Omental fat pad (tissue), 4 donors: Measurements from ENCODE around the gene KDM7A. TPM values are rescaled to one million over a fixed set of nuclear protein-coding genes. Genes with fewer than 3 reads are reported as not detected.

Experiments
- ATAC-seq: fragments of 150-250 bp; one replicate; pipeline ENCODE4 v1.9.1; 2016; ENCODE audit warnings: mild to moderate bottlenecking, moderate library complexity; ENCODE audit not compliant: low FRiP score
- DNase-seq: peaks from one replicate; pipeline ENCODE4 v3.0.0-alpha.2; 2019; ENCODE audit warnings: low spot score
- total RNA-seq, 4 donors: library from RNA; depleted of rRNA; stranded (reverse); fragments of >200 nt; gene quantifications; one replicate each; pipeline ENCODE4 v1.1.0, GENCODE V29; 2016
- TF ChIP-seq, protein P1 (sequence below), 3 donors: fragments of 450-650 bp; IDR thresholded peaks; one replicate each; pipeline ENCODE4 v1.5.1; 2016 to 2017; ENCODE audit warnings: antibody characterized with exemption in 3 of 3, mild to moderate bottlenecking in 3 of 3, moderate library complexity in 2 of 3

KDM7A gene
- total RNA-seq, 4 donors from 2014 or later, result 16.8 to 33.7 (median 19.2) TPM

DNA sequence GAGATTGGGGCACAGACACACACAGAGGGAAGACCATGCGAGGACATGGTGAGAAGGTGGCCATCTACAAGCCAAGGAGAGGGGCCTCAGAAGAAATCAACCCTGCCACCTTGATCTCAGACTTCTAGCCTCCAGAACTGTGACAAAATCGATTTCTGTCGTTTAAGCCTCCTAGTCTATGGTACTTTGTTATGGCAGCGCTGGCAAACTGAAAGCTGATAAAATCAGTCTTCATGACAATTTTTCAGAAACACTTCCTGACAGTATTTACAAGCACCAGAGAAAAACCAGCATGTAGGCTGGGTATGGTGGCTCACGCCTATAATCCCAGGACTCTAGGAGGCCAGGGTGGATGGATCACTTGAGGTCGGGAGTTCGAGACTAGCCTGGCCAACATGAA, 118.3 kb downstream of the KDM7A start:
- no peak for ATAC-seq
- TF ChIP-seq, protein P1, sequence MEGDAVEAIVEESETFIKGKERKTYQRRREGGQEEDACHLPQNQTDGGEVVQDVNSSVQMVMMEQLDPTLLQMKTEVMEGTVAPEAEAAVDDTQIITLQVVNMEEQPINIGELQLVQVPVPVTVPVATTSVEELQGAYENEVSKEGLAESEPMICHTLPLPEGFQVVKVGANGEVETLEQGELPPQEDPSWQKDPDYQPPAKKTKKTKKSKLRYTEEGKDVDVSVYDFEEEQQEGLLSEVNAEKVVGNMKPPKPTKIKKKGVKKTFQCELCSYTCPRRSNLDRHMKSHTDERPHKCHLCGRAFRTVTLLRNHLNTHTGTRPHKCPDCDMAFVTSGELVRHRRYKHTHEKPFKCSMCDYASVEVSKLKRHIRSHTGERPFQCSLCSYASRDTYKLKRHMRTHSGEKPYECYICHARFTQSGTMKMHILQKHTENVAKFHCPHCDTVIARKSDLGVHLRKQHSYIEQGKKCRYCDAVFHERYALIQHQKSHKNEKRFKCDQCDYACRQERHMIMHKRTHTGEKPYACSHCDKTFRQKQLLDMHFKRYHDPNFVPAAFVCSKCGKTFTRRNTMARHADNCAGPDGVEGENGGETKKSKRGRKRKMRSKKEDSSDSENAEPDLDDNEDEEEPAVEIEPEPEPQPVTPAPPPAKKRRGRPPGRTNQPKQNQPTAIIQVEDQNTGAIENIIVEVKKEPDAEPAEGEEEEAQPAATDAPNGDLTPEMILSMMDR (IDR thresholded peaks at IDR 0.05), result no peak
- DNase-seq, result no peak

DNA sequence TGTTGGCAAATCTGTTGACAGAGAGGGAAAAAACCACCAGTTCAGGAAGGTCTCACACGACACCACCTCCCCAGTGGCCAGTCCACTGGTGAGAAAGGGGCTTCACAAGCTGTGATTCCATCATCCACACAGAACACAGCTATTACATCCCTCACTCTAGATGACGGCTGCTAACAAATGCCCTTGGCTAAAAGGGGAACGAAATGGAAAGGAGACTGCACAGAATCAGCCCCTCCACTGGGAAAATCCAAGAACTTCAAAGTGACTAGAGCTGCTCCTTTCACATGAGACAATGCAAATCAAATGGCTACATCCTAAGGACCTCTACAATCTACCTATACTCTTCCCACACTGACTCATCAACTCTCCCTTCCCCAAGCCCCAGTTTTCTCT, 119.6 kb downstream of the KDM7A start:
- ATAC-seq (no peak), DNase-seq (no peak)
- TF ChIP-seq, protein P1 (IDR thresholded peaks at IDR 0.05), result no peak

DNA sequence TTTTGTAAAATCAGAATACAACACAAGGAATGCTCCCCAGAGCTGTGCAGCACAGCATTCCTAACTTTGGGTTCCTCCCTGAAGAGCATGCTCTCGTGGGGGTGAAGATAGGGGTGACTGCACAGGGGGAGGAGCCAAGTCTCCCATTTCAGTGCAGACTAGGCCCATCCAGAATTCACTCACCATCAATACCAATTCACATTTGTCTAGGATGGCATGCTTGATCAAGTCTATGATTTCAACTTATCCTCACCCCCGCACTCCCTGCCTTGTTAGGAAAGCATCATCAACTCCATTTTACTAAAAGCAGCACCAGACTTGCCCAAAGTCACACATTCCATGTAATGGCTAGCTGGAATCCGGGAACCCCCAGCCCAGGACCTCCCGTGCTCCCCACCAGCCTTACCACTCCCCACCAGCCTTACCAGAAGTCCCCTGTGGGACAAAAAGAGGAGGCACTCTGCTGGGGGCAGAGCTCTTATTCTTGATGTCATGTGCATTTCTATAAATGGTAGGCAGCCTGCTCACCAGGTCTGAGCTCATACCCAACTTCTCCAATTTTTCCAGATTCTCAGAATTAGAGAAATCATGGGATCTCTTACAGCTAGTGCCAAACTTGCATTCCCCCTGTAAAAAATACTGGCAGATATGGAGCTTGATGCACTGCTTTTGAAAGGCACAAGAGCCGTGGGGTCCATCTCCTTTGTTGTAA, 120.2 kb downstream of the KDM7A start:
- ATAC-seq (no peak), DNase-seq (no peak)
- TF ChIP-seq, protein P1 (IDR thresholded peaks at IDR 0.05), result no peak

DNA sequence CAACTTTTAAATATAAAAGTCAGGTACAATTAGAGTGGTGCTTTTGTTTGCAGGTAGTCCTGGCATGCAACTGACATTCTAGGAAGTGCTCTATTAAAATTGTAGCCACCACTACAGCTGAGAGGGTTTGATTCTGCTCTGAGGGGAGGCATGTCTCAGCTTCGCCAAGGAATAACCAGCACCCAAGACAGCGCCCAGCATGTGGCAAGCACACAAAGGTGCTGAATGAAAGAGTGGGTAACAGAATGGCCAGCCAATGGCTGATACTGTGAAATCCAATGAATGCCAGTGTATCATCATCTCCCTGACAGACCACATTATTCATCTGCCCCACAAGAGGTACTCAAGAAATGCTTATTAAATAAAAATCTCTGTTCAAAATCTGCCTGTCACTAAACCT, 121.0 kb downstream of the KDM7A start:
- TF ChIP-seq, protein P1 (IDR thresholded peaks at IDR 0.05), result no peak
- ATAC-seq (no peak), DNase-seq (no peak)

DNA sequence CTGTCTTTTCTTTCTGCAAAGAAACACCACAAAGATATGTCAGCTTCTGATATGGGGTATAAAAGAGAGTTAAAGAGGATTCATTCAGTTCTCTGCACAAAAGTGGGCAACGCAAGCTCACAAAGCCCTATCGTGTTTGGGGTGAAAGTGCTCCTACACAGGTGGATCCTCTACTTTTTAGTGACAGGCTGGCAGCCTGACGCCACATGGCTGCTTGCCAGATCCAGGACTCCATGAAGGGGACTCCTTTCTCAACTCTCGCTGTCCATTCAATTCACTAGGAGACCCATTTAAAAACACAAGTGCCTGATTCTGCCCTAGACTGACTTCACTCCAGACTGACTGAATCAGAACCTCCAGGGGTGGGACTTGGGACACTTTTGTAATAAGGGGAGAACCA, 122.0 kb downstream of the KDM7A start:
- TF ChIP-seq, protein P1 (IDR thresholded peaks at IDR 0.05), result no peak
- ATAC-seq (no peak), DNase-seq (no peak)

DNA sequence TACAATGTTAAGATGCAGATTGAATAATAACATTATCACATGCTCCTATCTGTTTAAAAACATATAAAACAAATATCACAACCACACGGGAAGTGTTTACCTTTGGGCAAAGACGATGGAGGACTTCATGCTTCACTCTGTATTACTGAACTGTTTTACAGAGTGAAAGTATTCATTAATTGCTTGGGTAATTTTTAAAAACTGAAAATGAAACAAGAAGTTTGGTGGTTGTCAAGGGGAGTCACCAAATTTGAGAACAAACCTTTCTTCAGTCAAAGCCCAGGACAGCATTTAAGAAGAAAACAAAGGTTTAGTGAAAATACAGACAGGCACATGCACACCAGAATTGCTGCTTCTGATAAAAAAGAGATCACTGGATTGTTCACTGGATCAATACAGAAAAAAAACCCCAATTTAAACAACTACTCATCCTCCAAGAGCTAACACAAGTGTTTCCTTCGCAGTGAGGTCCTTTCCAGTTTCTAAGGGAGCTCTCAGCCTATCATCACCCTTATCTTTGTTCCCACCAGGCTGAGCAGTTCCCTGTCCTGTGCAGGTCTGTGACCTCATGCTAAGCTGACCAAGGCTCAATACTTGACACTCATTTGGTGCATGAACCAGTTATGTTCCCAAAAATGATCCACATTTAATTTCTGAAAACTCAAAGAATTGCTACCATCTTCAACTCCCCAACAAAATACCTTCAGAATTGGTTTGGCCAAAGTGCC, 122.8 kb downstream of the KDM7A start:
- TF ChIP-seq, protein P1 (IDR thresholded peaks at IDR 0.05), result no peak
- DNase-seq, result no peak

DNA sequence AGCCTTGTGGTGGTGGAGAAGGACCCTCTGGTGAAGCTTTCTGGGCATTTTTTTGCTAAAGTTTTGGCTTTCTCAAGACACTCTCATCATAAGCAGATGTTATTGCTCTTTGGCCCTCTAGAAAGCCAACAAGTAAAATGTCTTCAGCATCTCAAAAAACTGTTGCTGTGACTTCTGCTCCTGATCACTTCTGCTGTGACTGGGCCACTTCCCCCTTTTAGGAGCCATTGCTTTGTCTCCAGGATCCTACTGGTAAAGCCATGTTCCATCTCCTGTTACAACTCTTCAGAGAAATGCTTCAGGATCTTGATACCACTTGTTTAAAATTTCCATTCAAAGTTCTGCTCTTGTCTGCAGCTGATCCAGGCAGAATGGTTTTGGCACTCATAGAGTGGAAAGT, 125.0 kb downstream of the KDM7A start:
- DNase-seq, result no peak
- TF ChIP-seq, protein P1 (IDR thresholded peaks at IDR 0.05), result no peak
- ATAC-seq, result no peak

More for the DNA sequence above, 122.8 kb downstream of the KDM7A start:
- ATAC-seq, result no peak
